HG03066 (cell line): ENCODE measurements around the gene CARD11.

Experiments
- ATAC-seq: cut with Tn5 transposase; IDR thresholded peaks from one replicate; pipeline ENCODE4 v1.9.1; 2021; ENCODE audit warnings: low read depth; ENCODE audit not compliant: unreplicated experiment

The CARD11 gene

GRCh38 chr7:2883101-2883500 is 160.6 kb downstream of the CARD11 start:
- no peak for ATAC-seq

GRCh38 chr7:2882111-2882510 is 161.6 kb downstream of the CARD11 start:
- no peak for ATAC-seq

- ATAC-seq = no peak
Observed at GRCh38 chr7:2880874-2881533, 162.7 kb downstream of the CARD11 start.

- ATAC-seq = no peak
Observed at GRCh38 chr7:2880051-2880450, 163.6 kb downstream of the CARD11 start.

GRCh38 chr7:2879354-2879753 is 164.3 kb downstream of the CARD11 start:
- no peak for ATAC-seq

GRCh38 chr7:2878306-2878705 is 165.4 kb downstream of the CARD11 start:
- ATAC-seq = no peak

- ATAC-seq = no peak
Observed at GRCh38 chr7:2876031-2876731, 167.5 kb downstream of the CARD11 start.

GRCh38 chr7:2873686-2874551 is 169.7 kb downstream of the CARD11 start:
- ATAC-seq = no peak

- no peak for ATAC-seq
Observed at GRCh38 chr7:2873146-2873545, 170.5 kb downstream of the CARD11 start.

- ATAC-seq = no peak
Observed at GRCh38 chr7:2872296-2872874, 171.3 kb downstream of the CARD11 start.

- ATAC-seq = peak; percentile 42
Observed at GRCh38 chr7:2870471-2870931, 173.2 kb downstream of the CARD11 start.

- ATAC-seq = no peak
Observed at GRCh38 chr7:2869981-2870380, 173.7 kb downstream of the CARD11 start.

- ATAC-seq = no peak
Observed at GRCh38 chr7:2866601-2867000, 177.1 kb downstream of the CARD11 start.

- ATAC-seq = peak; percentile 36
Observed at GRCh38 chr7:2864999-2865670, 178.5 kb downstream of the CARD11 start.

- no peak for ATAC-seq
Observed at GRCh38 chr7:2864204-2864985, 179.3 kb downstream of the CARD11 start.

- ATAC-seq = peak; percentile 94
Observed at GRCh38 chr7:2863461-2864066, 180.1 kb downstream of the CARD11 start.

GRCh38 chr7:2862831-2863361 is 180.8 kb downstream of the CARD11 start:
- no peak for ATAC-seq

GRCh38 chr7:2861509-2861908 is 182.2 kb downstream of the CARD11 start:
- ATAC-seq = no peak

- no peak for ATAC-seq
Observed at GRCh38 chr7:2860627-2861133, 183.0 kb downstream of the CARD11 start.
